GM12873 (cell line): ENCODE measurements around the gene ZSWIM5.

ENCODE experiments used
- TF ChIP-seq, protein P1 (sequence below): IDR thresholded peaks from 2 replicates; pipeline ENCODE4 v1.5.1; 2012; ENCODE audit warnings: low read depth, mild to moderate bottlenecking, moderate library complexity, low read length, control low read depth; ENCODE audit not compliant: insufficient read depth; ENCODE audit errors: missing control alignments

The ZSWIM5 gene

DNA sequence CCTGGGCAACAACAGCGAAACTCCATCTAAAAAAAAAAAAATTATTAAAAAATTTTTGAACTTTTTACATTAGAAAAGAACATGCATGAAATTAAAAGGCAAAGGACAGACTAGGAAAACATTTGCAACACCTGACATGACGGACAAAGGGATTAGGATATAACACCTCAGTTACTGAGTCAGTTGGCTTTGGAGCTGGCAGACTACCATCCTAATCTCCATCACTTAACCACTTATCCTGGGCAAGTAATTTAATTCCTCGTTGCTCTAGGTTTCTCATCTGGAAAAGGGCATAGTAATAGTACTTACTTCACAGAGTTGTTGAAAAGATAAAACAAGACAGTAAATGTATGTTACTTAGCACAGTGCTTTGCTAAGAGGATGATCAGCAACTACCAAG is 207.2 kb downstream of the ZSWIM5 start:
- TF ChIP-seq, protein P1, sequence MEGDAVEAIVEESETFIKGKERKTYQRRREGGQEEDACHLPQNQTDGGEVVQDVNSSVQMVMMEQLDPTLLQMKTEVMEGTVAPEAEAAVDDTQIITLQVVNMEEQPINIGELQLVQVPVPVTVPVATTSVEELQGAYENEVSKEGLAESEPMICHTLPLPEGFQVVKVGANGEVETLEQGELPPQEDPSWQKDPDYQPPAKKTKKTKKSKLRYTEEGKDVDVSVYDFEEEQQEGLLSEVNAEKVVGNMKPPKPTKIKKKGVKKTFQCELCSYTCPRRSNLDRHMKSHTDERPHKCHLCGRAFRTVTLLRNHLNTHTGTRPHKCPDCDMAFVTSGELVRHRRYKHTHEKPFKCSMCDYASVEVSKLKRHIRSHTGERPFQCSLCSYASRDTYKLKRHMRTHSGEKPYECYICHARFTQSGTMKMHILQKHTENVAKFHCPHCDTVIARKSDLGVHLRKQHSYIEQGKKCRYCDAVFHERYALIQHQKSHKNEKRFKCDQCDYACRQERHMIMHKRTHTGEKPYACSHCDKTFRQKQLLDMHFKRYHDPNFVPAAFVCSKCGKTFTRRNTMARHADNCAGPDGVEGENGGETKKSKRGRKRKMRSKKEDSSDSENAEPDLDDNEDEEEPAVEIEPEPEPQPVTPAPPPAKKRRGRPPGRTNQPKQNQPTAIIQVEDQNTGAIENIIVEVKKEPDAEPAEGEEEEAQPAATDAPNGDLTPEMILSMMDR, result no peak

DNA sequence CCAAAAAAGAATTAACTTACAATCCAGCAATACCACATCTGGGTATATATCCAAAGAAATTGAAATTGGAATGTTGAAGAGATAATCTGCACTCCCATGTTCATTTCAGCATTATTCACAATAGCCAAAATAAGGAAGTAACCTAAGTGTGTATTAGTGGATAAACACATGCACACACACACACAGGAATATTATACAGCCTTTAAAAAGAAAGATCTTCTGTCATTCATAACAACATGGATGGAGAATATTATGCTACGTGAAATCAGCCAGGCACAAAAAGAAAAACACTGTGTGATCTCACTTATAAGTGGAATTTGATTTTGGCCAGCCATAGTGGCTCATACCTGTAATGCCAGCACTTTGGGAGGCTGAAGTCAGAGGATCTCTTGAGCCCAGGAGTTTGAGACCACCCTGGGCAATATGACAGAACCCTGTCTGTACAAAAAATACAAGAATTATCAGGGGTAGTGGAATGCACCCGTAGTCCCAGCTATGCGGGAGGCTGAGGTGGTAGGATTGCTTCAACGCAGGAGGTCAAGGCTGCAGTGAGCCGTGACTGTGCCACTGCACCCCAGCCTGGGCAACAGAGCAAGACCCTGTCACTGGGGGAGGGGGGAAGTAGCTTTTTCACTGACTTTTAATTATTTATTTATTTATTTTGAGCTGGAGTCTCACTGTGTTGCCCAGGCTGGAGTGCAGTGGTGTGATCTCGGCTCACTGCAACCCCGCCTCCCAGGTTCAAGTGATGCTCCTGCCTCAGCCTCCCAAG is 210.8 kb downstream of the ZSWIM5 start:
- TF ChIP-seq, protein P1, result no peak

DNA sequence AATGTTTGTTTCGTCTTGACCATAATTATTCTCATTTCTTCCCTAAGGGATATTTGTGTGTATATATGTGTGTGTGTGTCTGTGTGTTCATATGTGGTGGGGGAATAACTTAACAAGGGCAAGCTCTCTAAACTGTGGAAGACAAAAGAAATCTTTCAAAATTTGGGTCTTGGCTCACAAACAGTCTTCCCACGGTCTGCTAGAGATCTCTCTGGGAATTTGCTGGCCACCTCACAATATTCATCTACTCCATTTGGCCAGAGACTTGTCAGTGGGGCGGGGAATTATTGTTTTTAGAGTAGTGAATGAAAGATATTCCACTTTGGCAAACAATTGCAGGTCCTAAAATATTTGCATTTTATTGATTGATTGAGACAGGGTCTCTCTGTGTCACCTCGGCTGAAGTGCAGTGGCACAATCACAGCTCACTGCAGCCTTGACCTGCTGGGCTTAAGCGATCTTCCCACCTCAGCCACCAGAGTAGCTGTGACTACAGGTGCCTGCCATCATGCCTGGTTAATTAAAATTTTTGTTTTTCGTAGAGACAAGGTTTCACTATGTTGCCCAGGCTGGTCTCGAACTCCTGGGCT is 212.0 kb downstream of the ZSWIM5 start:
- TF ChIP-seq, protein P1, result no peak

DNA sequence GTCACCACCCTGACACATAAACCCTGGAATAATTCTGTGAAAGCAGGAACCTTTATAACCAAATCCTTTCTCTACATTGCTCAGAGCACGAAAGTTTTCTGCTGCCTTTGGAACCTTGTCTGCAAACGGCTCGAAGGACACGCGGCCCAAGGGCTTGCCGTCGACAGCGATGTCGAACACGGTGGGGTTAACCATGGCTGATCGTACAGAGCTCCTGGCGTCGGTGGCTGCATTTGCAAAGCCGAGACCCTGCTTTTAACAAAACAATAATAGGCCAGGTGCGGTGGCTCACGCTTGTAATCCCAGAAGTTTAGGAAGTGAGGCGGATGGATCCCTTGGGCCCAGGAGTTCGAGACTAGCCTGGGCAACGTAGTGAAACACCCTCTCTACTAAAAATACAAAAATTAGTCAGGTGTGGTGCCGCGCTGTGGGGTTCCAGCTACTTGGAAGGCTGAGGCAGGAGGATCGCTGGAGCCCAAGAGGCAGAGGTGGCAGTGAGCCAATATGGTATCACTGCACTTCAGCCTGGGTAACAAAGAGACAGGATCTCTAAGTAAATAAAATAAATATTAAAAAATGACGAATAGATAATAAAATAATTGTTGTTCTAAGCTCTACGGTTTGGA is 217.8 kb downstream of the ZSWIM5 start:
- TF ChIP-seq, protein P1, result no peak

DNA sequence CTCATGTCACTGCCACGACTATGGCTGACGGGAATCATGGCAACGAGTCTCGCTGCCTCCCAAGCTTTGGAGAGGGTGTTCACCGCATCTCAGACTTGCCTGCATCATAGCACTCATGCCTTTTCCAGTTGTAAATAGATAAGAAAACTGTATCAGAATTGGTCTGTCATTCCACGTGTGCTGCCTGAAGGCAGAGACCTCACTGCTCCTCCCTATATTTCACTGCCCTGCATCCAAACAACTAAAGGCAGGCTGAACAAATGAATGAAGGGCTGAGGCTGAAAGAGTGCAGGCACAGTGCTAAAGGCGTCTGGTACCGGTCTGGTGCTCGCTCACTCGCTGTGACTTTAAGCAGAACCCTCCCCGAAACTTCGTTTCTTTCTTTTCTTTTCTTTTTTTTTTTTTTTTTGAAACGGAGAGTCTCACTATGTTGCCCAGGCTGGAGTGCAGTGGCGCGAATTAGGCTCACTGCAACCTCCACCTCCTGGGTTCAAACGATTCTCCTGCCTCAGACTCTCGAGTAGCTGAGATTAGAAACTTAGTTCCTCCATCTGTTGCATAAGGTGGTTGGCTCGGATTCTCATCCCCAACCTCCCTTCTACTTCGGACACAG is 220.6 kb downstream of the ZSWIM5 start:
- TF ChIP-seq, protein P1, result no peak

DNA sequence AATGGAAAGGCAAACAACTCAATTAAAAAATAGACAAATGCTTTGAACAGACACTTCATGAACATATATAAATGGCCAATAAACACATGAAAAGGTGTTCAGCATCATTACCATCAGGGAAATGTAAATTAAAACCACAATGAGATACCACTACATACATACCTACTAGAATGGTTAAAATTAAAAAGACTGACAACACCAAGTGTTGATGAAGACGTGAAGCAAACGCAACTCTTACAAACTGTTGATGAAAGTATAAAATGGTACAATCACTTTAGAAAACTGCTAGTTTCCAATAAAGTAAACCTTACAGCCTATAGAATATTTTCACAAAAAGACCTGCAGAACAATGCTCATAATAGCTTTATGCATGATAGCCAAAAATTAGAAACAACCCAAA is 230.2 kb downstream of the ZSWIM5 start:
- TF ChIP-seq, protein P1, result no peak

DNA sequence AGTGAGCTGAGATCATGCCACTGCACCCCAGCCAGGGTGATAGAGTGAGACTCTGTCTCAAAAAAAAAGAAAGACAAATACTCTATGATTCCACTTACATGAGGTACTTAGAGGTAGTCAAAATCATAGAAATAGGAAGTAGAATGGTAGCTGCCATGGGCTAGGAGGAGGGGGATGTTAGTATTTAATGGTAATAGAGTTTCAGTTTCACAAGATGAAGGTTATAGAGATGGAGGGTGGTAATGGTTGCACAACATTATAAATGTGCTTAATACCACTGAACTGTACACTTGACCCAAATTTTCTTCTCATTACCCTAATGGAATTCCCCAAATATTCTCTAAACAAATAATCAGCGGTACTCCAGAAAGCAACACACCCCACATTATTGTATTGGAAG is 232.8 kb downstream of the ZSWIM5 start:
- TF ChIP-seq, protein P1, result no peak
